ENCODE results near the gene AP4E1.
"Not testable (repeated sequence)": the region's sequence is repeated elsewhere in the genome, so short reads cannot be mapped to it uniquely, and the experiment has no call there.

DNA sequence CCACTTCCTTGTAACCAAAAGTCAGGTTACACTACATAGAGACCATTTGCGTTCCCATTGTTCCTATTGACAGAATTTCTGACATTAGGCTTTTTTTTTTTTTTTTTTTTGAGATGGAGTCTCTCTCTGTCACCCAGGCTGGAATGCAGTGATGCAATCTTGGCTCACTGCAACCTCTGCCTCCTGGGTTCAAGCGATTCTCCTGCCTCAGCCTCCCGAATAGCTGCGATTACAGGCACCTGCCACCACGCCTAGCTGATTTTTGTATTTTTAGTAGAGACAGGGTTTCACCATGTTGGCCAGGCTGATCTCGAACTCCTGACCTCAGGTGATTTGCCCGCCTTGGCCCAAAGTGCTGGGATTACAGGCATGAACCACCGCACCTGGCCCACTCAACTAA lies 7.1 kb upstream of the AP4E1 start:
- TF ChIP-seq CTCF (IDR thresholded peaks at IDR 0.05; ENCODE audit: poor library complexity, severe bottlenecking); EP300 (conservative IDR thresholded peaks at IDR 0.05; ENCODE audit: poor library complexity, severe bottlenecking); RAD21 (conservative IDR thresholded peaks at IDR 0.05); POLR2AphosphoS5 (IDR thresholded peaks at IDR 0.05): not testable (repeated sequence)
